Panc1 (cell line): ENCODE measurements around the gene PC. TPM values are rescaled to one million over a fixed set of nuclear protein-coding genes. Genes with fewer than 3 reads are reported as not detected.
"Not testable (repeated sequence)": the region's sequence is repeated elsewhere in the genome, so short reads cannot be mapped to it uniquely, and the experiment has no call there.

Source experiments
- ATAC-seq: fragments of 200-7000 bp; cut with Tn5 transposase; 2 replicates; pipeline ENCODE4 v1.9.1; 2020; ENCODE audit warnings: mild to moderate bottlenecking, moderate library complexity
- BruUV-seq: library from RNA; stranded (reverse); fragments of 400-500 nt; replicated peaks from 2 replicates; lab custom pipeline; 2021; lab: Mats Ljungman, UMichigan
- CTCF ChIA-PET: fragments of 300-600 bp; sonication (Branson Sonifier 250); formaldehyde crosslinking; loops from one replicate; lab custom pipeline; 2022; ENCODE audit warnings: antibody characterized with exemption; lab: Charles Lee
- POLR2A ChIA-PET: fragments of 300-600 bp; sonication (Branson Sonifier 250); formaldehyde crosslinking; loops from one replicate; lab custom pipeline; 2022; ENCODE audit warnings: antibody characterized with exemption; lab: Charles Lee
- DNase-seq: peaks from one replicate; pipeline ENCODE4 v3.0.0-alpha.2; 2010; ENCODE audit warnings: low read depth, low spot score
- H3K27ac ChIP-seq: 2 replicates; pipeline ENCODE4 v1.5.1; 2011; ENCODE audit warnings: mild to moderate bottlenecking, low read length, inconsistent platforms
- H3K27me3 ChIP-seq: fragments of 200-500 bp; sonication (Bioruptor generic); 2 replicates; pipeline ENCODE4 v1.6.0; 2014; ENCODE audit warnings: low read length, inconsistent platforms; ENCODE audit not compliant: control insufficient read depth, insufficient read depth
- H3K36me3 ChIP-seq: fragments of 200-500 bp; sonication (Bioruptor generic); 2 replicates; pipeline ENCODE4 v1.5.1; 2014; ENCODE audit warnings: inconsistent platforms, mild to moderate bottlenecking, low read length, moderate library complexity; ENCODE audit not compliant: control insufficient read depth, insufficient read depth
- H3K4me1 ChIP-seq: 2 replicates; pipeline ENCODE4 v1.5.1; 2011; ENCODE audit warnings: inconsistent platforms, mild to moderate bottlenecking, low read length, moderate library complexity; ENCODE audit not compliant: control insufficient read depth, insufficient read depth
- H3K4me3 ChIP-seq, 2 experiments: 2 replicates each; pipeline ENCODE4 v1.5.1; 2011 to 2012; ENCODE audit warnings: low read depth in 2 of 2, low read length in 2 of 2, mild to moderate bottlenecking in 2 of 2, inconsistent platforms in 1 of 2, moderate library complexity in 1 of 2
- H3K9me3 ChIP-seq: fragments of 200-500 bp; sonication (Bioruptor generic); 2 replicates; pipeline ENCODE4 v1.5.1; 2014; ENCODE audit warnings: low read depth, mild to moderate bottlenecking, inconsistent platforms, low read length, moderate library complexity; ENCODE audit not compliant: control insufficient read depth, insufficient read depth
- POLR2AphosphoS5 ChIP-seq: IDR thresholded peaks from 2 replicates; pipeline ENCODE4 v1.6.1; 2012; ENCODE audit warnings: mild to moderate bottlenecking, low read depth, low read length, moderate library complexity
- REST ChIP-seq, 2 experiments: IDR thresholded peaks; 2 replicates each; pipeline ENCODE4 v1.6.1; 2011 to 2012; ENCODE audit warnings: low read depth in 2 of 2, control low read depth in 1 of 2, low read length in 1 of 2, mild to moderate bottlenecking in 1 of 2, moderate library complexity in 1 of 2; ENCODE audit not compliant: insufficient read depth in 1 of 2
- SIN3A ChIP-seq: IDR thresholded peaks from 2 replicates; pipeline ENCODE4 v1.6.1; 2012; ENCODE audit warnings: low read depth, mild to moderate bottlenecking, low read length, moderate library complexity, borderline replicate concordance; ENCODE audit not compliant: insufficient read depth
- TCF7L2 ChIP-seq: IDR thresholded peaks from 2 replicates; pipeline ENCODE4 v1.6.1; 2011; ENCODE audit warnings: mild to moderate bottlenecking, low read depth, low read length, inconsistent platforms
- in situ Hi-C: cut with HindIII; loops from 2 replicates; pipeline ENCODE4 v1.10.0; 2016; ENCODE audit warnings: low sequenced_read_pairs, low pct_unique_long_range_greater_than_20kb
- intact Hi-C: fragments of 100-400 bp; cut with micrococcal nuclease; formaldehyde crosslinking; loops from one replicate; pipeline ENCODE4 v1.10.0; 2022; ENCODE audit not compliant: unreplicated experiment
- total RNA-seq: library from RNA; stranded (reverse); gene quantifications from one replicate; pipeline ENCODE4 v1.2.1, GENCODE V29; 2021; ENCODE audit not compliant: unreplicated experiment
- TF ChIP-seq, protein P1 (sequence below): fragments of 450-650 bp; IDR thresholded peaks from 2 replicates; pipeline ENCODE4 v1.5.1; 2017; ENCODE audit warnings: mild to moderate bottlenecking

PC gene
- total RNA-seq, 1 experiment from 2014 or later, result 12.8 TPM

DNA sequence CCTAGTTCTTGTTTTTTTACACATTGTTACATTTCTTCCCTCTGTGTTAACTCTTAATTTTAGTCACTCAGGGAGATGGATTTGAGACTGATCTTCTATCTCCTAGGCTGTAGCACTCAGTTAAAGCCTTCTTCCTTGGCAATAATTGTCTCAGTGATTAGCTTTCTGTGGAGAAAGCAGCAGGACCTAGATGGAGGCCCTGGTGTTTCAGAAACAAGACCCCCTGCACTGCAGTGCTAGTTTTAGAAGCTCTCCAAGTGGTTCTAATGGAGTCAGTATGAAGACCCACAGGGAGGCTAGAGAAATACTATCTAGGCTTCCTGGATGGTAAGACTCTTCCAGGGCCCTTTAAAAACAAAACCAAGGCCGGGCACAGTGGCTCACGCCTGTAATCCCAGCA is 4.1 kb upstream of the PC start:
- DNase-seq (no peak), ATAC-seq (no peak)
- H3K36me3 ChIP-seq, result no peaks in the 10 kb centered on the region
- TF ChIP-seq REST (IDR thresholded peaks at IDR 0.05; ENCODE audit: insufficient read depth in 1 of 2, low read depth in 2 of 2, low read length in 1 of 2) (no peak), SIN3A (no peak), TCF7L2 (no peak), POLR2AphosphoS5 (no peak)
- TF ChIP-seq, protein P1, sequence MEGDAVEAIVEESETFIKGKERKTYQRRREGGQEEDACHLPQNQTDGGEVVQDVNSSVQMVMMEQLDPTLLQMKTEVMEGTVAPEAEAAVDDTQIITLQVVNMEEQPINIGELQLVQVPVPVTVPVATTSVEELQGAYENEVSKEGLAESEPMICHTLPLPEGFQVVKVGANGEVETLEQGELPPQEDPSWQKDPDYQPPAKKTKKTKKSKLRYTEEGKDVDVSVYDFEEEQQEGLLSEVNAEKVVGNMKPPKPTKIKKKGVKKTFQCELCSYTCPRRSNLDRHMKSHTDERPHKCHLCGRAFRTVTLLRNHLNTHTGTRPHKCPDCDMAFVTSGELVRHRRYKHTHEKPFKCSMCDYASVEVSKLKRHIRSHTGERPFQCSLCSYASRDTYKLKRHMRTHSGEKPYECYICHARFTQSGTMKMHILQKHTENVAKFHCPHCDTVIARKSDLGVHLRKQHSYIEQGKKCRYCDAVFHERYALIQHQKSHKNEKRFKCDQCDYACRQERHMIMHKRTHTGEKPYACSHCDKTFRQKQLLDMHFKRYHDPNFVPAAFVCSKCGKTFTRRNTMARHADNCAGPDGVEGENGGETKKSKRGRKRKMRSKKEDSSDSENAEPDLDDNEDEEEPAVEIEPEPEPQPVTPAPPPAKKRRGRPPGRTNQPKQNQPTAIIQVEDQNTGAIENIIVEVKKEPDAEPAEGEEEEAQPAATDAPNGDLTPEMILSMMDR, result no peak
- intact Hi-C loops, result no loop called here
- peaks cover 3% of the 10 kb centered on the region for H3K4me1 ChIP-seq
- H3K27me3 ChIP-seq, result no peaks in the 10 kb centered on the region
- POLR2A ChIA-PET, result no interaction called here
- H3K9me3 ChIP-seq, result no peaks in the 10 kb centered on the region
- H3K27ac ChIP-seq, result no peak overlapping the region
- H3K4me3 ChIP-seq, result no peak overlapping the region
- in situ Hi-C loops, result no loop called here
- no TSS peak for BruUV-seq
- CTCF ChIA-PET, result interaction anchor here (0.6 kb wide), 1 partner anchor 80 kb away, joined by 4 read pairs; no protein-coding TSS in a partner anchor

GRCh38 chr11:66961691-66962213 is 3.6 kb upstream of the PC start:
- CTCF ChIA-PET, result interaction anchor here (0.6 to 0.7 kb wide), 2 partner anchors 14 to 79 kb away, joined by 4 read pairs; no protein-coding TSS in a partner anchor
- H3K36me3 ChIP-seq, H3K4me1 ChIP-seq, H3K27me3 ChIP-seq, POLR2A ChIA-PET, ATAC-seq, intact Hi-C loops, in situ Hi-C loops, H3K4me3 ChIP-seq, H3K9me3 ChIP-seq, DNase-seq, H3K27ac ChIP-seq, BruUV-seq: not testable (repeated sequence)

GRCh38 chr11:66958956-66959274 is 732 bp upstream of the PC start:
- peaks cover 11% of the 10 kb centered on the region for H3K4me1 ChIP-seq
- H3K27me3 ChIP-seq, result no peaks in the 10 kb centered on the region
- CTCF ChIA-PET, result interaction anchor here (0.8 kb wide), 1 partner anchor 95 kb away, joined by 4 read pairs; no protein-coding TSS in a partner anchor
- H3K9me3 ChIP-seq, result no peaks in the 10 kb centered on the region
- intact Hi-C loops (loop anchor here (5.0 kb wide), 1 partner anchor 63 kb away; the partner anchor contains the start of gene SYT12), in situ Hi-C loops (no loop called here)
- H3K4me3 ChIP-seq, result peak overlapping the region; percentile 59 to 66
- POLR2A ChIA-PET, result interaction anchor here (0.6 to 1.1 kb wide), 2 partner anchors 12 to 97 kb away, joined by 8 to 9 read pairs; no protein-coding TSS in a partner anchor
- no peak for ATAC-seq
- peak overlapping the region; percentile 71 for H3K27ac ChIP-seq
- no peaks in the 10 kb centered on the region for H3K36me3 ChIP-seq
- TF ChIP-seq REST (IDR thresholded peaks at IDR 0.05; ENCODE audit: insufficient read depth in 1 of 2, low read depth in 2 of 2, low read length in 1 of 2) (no peak), SIN3A (no peak), POLR2AphosphoS5 (no peak), TCF7L2 (no peak)
- TF ChIP-seq, protein P1, result no peak
- BruUV-seq, result no TSS peak
- no peak for DNase-seq
